ENCODE measurements around the gene HOXB13. TPM values are rescaled to one million over a fixed set of nuclear protein-coding genes. Genes with fewer than 3 reads are reported as not detected.

HOXB13 gene
- total RNA-seq, 1 experiment from 2014 or later, result not detected

DNA sequence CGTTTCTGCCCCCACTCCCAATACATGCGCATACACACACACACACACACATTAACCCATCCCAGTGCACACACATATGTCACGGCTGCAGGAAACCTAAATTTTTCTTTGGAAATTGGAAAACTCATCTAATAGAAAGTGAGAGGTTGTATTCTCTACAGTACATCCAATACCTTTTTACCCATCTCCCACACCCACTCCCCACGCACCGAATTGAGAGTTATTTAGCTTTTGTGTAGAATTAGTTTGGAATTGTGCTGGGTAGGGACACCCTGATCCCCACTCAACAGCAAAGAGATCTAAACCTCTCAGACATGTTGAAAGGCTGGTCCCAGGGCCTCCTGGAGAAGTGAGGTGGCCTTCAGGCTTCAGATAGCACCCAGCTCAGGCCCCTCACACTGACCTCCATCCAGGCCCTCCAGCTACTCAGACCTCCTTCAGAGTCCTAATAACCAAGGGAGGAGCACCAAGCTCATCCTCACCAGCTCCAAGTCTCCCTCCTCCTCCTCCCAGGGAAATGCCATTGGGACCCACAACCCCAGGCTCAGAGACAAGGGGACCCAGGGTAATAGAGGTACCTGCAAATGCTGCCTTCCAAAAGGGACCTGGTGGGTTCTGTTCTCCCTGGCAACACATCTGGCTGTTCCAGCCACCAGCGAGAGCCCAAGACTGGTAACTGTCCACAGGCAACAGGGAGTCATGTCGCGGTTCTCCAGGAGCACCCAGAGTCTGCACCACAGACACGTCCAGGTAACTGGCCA lies 955 bp downstream of the HOXB13 start:
- H4K91ac ChIP-seq (ENCODE audit: insufficient read length, low read depth, low read length), result no peak overlapping the region
- no CpG with 5 or more reads among the region's 9 CpGs for WGBS (ENCODE audit: extremely low coverage, insufficient read length, low lambda C conversion rate)
- H3K18ac ChIP-seq (ENCODE audit: insufficient read length, low read depth, low read length), result no peak overlapping the region
- no peak overlapping the region for H3K27ac ChIP-seq (ENCODE audit: insufficient read length, low read depth, low read length)
- no peaks in the 10 kb centered on the region for H3K79me2 ChIP-seq (ENCODE audit: insufficient read depth, low read length)
- peaks cover 8% of the 10 kb centered on the region for H3K23me2 ChIP-seq (ENCODE audit: insufficient read length, low read depth, low read length, poor library complexity, severe bottlenecking)
- H3K9me3 ChIP-seq (ENCODE audit: control insufficient read depth, low read depth, low read length), result no peaks in the 10 kb centered on the region
- H3K4me1 Mint-ChIP-seq, result peaks cover 14 to 28% of the 10 kb centered on the region in 2 experiments
- H4K20me1 ChIP-seq (ENCODE audit: control insufficient read depth, insufficient read depth, insufficient read length), result peaks cover 4% of the 10 kb centered on the region
- H3K36me3 Mint-ChIP-seq (ENCODE audit: insufficient read depth in 1 of 3, low read depth in 3 of 3), result peaks cover 0 to 2% (median 0%) of the 10 kb centered on the region in 3 experiments; a peak in 1 of 7 replicates
- H2AK5ac ChIP-seq (ENCODE audit: insufficient read length, low read length), result no peak overlapping the region
- H2BK15ac ChIP-seq (ENCODE audit: low read depth, low read length), result no peak overlapping the region
- H3K14ac ChIP-seq (ENCODE audit: insufficient read depth, low read length), result no peak overlapping the region
- no peak overlapping the region for H3K9ac ChIP-seq (ENCODE audit: extremely low read depth, insufficient read length, low read length)
- no peak for DNase-seq
- no peak overlapping the region for H3T11ph ChIP-seq (ENCODE audit: low read length)
- H3K4ac ChIP-seq (ENCODE audit: low read depth, low read length), result no peak overlapping the region
- H2BK5ac ChIP-seq (ENCODE audit: insufficient read length, low read length), result no peak overlapping the region
- no peak overlapping the region for H2AFZ ChIP-seq (ENCODE audit: low read length)
- no peak overlapping the region for H2BK12ac ChIP-seq (ENCODE audit: insufficient read length, low read depth, low read length)
- no peak overlapping the region for H3K27ac Mint-ChIP-seq
- 0 out of 5 replicates have a peak overlapping the region, but pooled peaks of 1 of the 2 experiments have one; percentile 7 for H3K4me3 Mint-ChIP-seq
- no peak overlapping the region for H3K23ac ChIP-seq (ENCODE audit: insufficient read length, low read depth, low read length)
- no peak overlapping the region for H3K4me2 ChIP-seq (ENCODE audit: insufficient read depth, insufficient read length, low read length)
- TF ChIP-seq, protein P1, sequence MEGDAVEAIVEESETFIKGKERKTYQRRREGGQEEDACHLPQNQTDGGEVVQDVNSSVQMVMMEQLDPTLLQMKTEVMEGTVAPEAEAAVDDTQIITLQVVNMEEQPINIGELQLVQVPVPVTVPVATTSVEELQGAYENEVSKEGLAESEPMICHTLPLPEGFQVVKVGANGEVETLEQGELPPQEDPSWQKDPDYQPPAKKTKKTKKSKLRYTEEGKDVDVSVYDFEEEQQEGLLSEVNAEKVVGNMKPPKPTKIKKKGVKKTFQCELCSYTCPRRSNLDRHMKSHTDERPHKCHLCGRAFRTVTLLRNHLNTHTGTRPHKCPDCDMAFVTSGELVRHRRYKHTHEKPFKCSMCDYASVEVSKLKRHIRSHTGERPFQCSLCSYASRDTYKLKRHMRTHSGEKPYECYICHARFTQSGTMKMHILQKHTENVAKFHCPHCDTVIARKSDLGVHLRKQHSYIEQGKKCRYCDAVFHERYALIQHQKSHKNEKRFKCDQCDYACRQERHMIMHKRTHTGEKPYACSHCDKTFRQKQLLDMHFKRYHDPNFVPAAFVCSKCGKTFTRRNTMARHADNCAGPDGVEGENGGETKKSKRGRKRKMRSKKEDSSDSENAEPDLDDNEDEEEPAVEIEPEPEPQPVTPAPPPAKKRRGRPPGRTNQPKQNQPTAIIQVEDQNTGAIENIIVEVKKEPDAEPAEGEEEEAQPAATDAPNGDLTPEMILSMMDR (conservative IDR thresholded peaks at IDR 0.05), result no peak
- no peak overlapping the region for H4K8ac ChIP-seq (replicated peaks; ENCODE audit: insufficient read length, low read depth, low read length)
- no peaks in the 10 kb centered on the region; the same call in 1 of the 2 replicates for H3K4me1 ChIP-seq (ENCODE audit: insufficient read depth, low read length)
- no peak overlapping the region for H2BK20ac ChIP-seq (ENCODE audit: low read depth, low read length, poor library complexity, severe bottlenecking)
- H3K56ac ChIP-seq (ENCODE audit: insufficient read length, low read depth, low read length), result no peak overlapping the region
- H3K27me3 ChIP-seq (ENCODE audit: insufficient read depth, low read length), result peaks cover 99% of the 10 kb centered on the region
- H2BK120ac ChIP-seq (ENCODE audit: low read depth, low read length, poor library complexity, severe bottlenecking), result no peak overlapping the region
- H3K79me1 ChIP-seq (ENCODE audit: insufficient read depth, low read depth, low read length, poor library complexity, severe bottlenecking), result no peaks in the 10 kb centered on the region
- peaks cover 4 to 15% of the 10 kb centered on the region in 2 experiments; a peak in 3 of 5 replicates for H3K9me3 Mint-ChIP-seq
- H3K27me3 Mint-ChIP-seq (ENCODE audit: low read depth), result peaks cover 100% of the 10 kb centered on the region
- H4K5ac ChIP-seq (ENCODE audit: insufficient read length, low read depth, low read length), result no peak overlapping the region
